HCT116 (cell line): ENCODE results near the gene GSN. TPM values are rescaled to one million over a fixed set of nuclear protein-coding genes. Genes with fewer than 3 reads are reported as not detected.

Experiments used
- ATAC-seq: fragments of 200-7000 bp; cut with Tn5 transposase; 2 replicates; pipeline ENCODE4 v1.9.1; 2020; ENCODE audit warnings: mild to moderate bottlenecking, moderate library complexity
- BruUV-seq: library from RNA; stranded (reverse); fragments of 400-500 nt; replicated peaks from 2 replicates; lab custom pipeline; 2021; lab: Mats Ljungman, UMichigan
- CTCF ChIA-PET: fragments of 300-600 bp; sonication (Branson Sonifier 250); formaldehyde crosslinking; loops from one replicate; lab custom pipeline; 2021; ENCODE audit warnings: antibody characterized with exemption; lab: Charles Lee
- POLR2A ChIA-PET: fragments of 300-600, 350-600 bp; sonication (Branson Sonifier 250); formaldehyde crosslinking; loops from one replicate; lab custom pipeline; 2021; ENCODE audit warnings: antibody characterized with exemption; lab: Charles Lee
- RAD21 ChIA-PET, 2 experiments: fragments of 300-600 bp; sonication (Branson Sonifier 250); formaldehyde crosslinking; loops; one replicate each; lab custom pipeline; 2023; ENCODE audit warnings: low total read pairs in 2 of 2; ENCODE audit not compliant: uncharacterized antibody in 2 of 2, unreplicated experiment in 2 of 2, low non-redundant PET in 1 of 2; lab: Charles Lee
- DNase-seq: peaks from one replicate; pipeline ENCODE4 v3.0.0-alpha.2; 2010; ENCODE audit warnings: low read depth, low spot score
- H2AFZ ChIP-seq: fragments of 200-600 bp; shearing (Covaris generic), sonication (generic); 2 replicates; pipeline ENCODE4 v1.6.1; 2017; ENCODE audit warnings: low read depth, mixed run types, mixed read lengths, antibody characterized with exemption, low read length; ENCODE audit not compliant: poor library complexity, severe bottlenecking
- H3K27ac ChIP-seq: 2 replicates; pipeline ENCODE4 v1.5.1; 2012; ENCODE audit warnings: low read depth, low read length
- H3K27me3 ChIP-seq: fragments of 200-600 bp; sonication (generic); 2 replicates; pipeline ENCODE4 v1.6.1; 2016; ENCODE audit warnings: mixed run types, low read length, mixed read lengths; ENCODE audit not compliant: insufficient read depth
- H3K36me3 ChIP-seq, 2 experiments: fragments of 200-500 bp in 1 of 2; fragments of 200-600 bp in 1 of 2; sonication (Bioruptor generic) in 1 of 2; sonication (generic) in 1 of 2; 2 replicates each; pipeline versions ENCODE4 v1.5.1 to v1.6.1; 2014 to 2016; ENCODE audit warnings: low read length in 2 of 2, inconsistent platforms in 1 of 2, mixed read lengths in 1 of 2, mixed run types in 1 of 2; ENCODE audit not compliant: insufficient read depth in 2 of 2, control insufficient read depth in 1 of 2
- H3K4me1 ChIP-seq, 2 experiments: fragments of 200-600 bp in 1 of 2; sonication (generic) in 1 of 2; 2 replicates each; pipeline versions ENCODE4 v1.5.1 to v1.6.1; 2012 to 2017; ENCODE audit warnings: low read length in 2 of 2, inconsistent platforms in 1 of 2, mild to moderate bottlenecking in 1 of 2, mixed read lengths in 1 of 2, mixed run types in 1 of 2, moderate library complexity in 1 of 2; ENCODE audit not compliant: insufficient read depth in 2 of 2, control insufficient read depth in 1 of 2
- H3K4me2 ChIP-seq: fragments of 200-600 bp; sonication (generic); 2 replicates; pipeline ENCODE4 v1.6.1; 2017; ENCODE audit warnings: mixed run types, low read length, mixed read lengths
- H3K4me3 ChIP-seq, 2 experiments: fragments of 200-600 bp in 1 of 2; sonication (generic) in 1 of 2; replicated peaks in 1 of 2; 2 replicates each; pipeline ENCODE4 v1.5.1; 2011 to 2016; ENCODE audit warnings: low read length in 2 of 2, control low read depth in 1 of 2, low read depth in 1 of 2, mild to moderate bottlenecking in 1 of 2, mixed read lengths in 1 of 2, mixed run types in 1 of 2
- H3K79me2 ChIP-seq: fragments of 200-600 bp; sonication (generic); 2 replicates; pipeline ENCODE4 v1.6.1; 2017; ENCODE audit warnings: mild to moderate bottlenecking, mixed run types, low read length, moderate library complexity, mixed read lengths; ENCODE audit not compliant: insufficient read depth
- H3K9ac ChIP-seq: fragments of 200-600 bp; sonication (generic); 2 replicates; pipeline ENCODE4 v1.6.1; 2016; ENCODE audit warnings: low read length, mixed read lengths
- H3K9me2 ChIP-seq: fragments of 200-600 bp; sonication (generic), shearing (Covaris generic); 2 replicates; pipeline ENCODE4 v1.6.1; 2017; ENCODE audit warnings: mixed run types, mild to moderate bottlenecking, moderate library complexity; ENCODE audit not compliant: insufficient read depth
- H3K9me3 ChIP-seq, 2 experiments: fragments of 200-500 bp in 1 of 2; fragments of 200-600 bp in 1 of 2; sonication (Bioruptor generic) in 1 of 2; sonication (generic) in 1 of 2; 2 replicates each; pipeline ENCODE4 v1.6.1; 2014 to 2017; ENCODE audit warnings: low read length in 2 of 2, mixed read lengths in 2 of 2, inconsistent platforms in 1 of 2, low read depth in 1 of 2, mild to moderate bottlenecking in 1 of 2, mixed run types in 1 of 2, moderate library complexity in 1 of 2; ENCODE audit not compliant: control insufficient read depth in 1 of 2, insufficient read depth in 1 of 2
- H4K20me1 ChIP-seq: fragments of 200-600 bp; sonication (generic), shearing (Covaris generic); 2 replicates; pipeline ENCODE4 v1.6.1; 2017; ENCODE audit warnings: mixed run types, mild to moderate bottlenecking, moderate library complexity; ENCODE audit not compliant: insufficient read depth
- CBX3 ChIP-seq: IDR thresholded peaks from 2 replicates; pipeline ENCODE4 v1.6.1; 2012; ENCODE audit warnings: low read depth
- CEBPB ChIP-seq: IDR thresholded peaks from 2 replicates; pipeline ENCODE4 v1.6.1; 2012; ENCODE audit warnings: low read depth
- EGR1 ChIP-seq: IDR thresholded peaks from 2 replicates; pipeline ENCODE4 v1.6.1; 2012; ENCODE audit warnings: low read depth
- EZH2 ChIP-seq: fragments of 200-600 bp; sonication (generic); IDR thresholded peaks from 2 replicates; pipeline ENCODE4 v1.6.1; 2017; ENCODE audit warnings: antibody characterized with exemption, mixed run types
- POLR2AphosphoS5 ChIP-seq: IDR thresholded peaks from 2 replicates; pipeline ENCODE4 v1.6.1; 2011; ENCODE audit warnings: mild to moderate bottlenecking, low read depth, low read length, moderate library complexity
- SP1 ChIP-seq: IDR thresholded peaks from 2 replicates; pipeline ENCODE4 v1.6.1; 2012; ENCODE audit warnings: low read depth
- YY1 ChIP-seq: IDR thresholded peaks from 2 replicates; pipeline ENCODE4 v1.6.1; 2011; ENCODE audit warnings: low read length, low read depth, moderate library complexity, mild to moderate bottlenecking; ENCODE audit not compliant: insufficient replicate concordance; ENCODE audit errors: extremely low read depth
- intact Hi-C: fragments of 100-400 bp; cut with micrococcal nuclease; formaldehyde crosslinking; loops from 2 replicates; pipeline ENCODE4 v1.10.0; 2022
- total RNA-seq: library from RNA; stranded (reverse); gene quantifications from one replicate; pipeline ENCODE4 v1.2.1, GENCODE V29; 2021; ENCODE audit not compliant: unreplicated experiment
- TF ChIP-seq, protein P1 (sequence below): IDR thresholded peaks from 2 replicates; pipeline ENCODE4 v1.6.1; 2012; ENCODE audit warnings: low read depth

GSN gene
- total RNA-seq, 1 experiment from 2014 or later, result 71.3 TPM

DNA sequence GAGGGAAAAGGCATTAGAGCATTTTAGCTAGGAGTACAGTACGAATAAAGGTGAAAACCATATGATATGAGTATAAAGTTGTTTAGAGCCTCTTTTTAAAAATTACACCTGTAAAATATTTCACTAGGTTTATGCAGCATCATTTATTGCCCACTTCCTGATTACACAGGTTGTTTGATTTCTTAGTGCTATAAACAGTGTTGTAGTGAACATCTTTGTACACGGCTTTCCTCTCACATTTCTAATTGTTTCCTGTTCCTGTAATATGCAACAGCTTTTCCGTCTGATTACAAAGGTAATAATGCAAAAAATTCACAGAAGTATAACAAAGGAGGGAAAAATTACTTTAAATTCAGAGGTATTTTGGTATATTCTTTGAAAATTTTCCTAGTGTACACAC is 89.0 kb downstream of the GSN start (continued):
- TF ChIP-seq, protein P1, sequence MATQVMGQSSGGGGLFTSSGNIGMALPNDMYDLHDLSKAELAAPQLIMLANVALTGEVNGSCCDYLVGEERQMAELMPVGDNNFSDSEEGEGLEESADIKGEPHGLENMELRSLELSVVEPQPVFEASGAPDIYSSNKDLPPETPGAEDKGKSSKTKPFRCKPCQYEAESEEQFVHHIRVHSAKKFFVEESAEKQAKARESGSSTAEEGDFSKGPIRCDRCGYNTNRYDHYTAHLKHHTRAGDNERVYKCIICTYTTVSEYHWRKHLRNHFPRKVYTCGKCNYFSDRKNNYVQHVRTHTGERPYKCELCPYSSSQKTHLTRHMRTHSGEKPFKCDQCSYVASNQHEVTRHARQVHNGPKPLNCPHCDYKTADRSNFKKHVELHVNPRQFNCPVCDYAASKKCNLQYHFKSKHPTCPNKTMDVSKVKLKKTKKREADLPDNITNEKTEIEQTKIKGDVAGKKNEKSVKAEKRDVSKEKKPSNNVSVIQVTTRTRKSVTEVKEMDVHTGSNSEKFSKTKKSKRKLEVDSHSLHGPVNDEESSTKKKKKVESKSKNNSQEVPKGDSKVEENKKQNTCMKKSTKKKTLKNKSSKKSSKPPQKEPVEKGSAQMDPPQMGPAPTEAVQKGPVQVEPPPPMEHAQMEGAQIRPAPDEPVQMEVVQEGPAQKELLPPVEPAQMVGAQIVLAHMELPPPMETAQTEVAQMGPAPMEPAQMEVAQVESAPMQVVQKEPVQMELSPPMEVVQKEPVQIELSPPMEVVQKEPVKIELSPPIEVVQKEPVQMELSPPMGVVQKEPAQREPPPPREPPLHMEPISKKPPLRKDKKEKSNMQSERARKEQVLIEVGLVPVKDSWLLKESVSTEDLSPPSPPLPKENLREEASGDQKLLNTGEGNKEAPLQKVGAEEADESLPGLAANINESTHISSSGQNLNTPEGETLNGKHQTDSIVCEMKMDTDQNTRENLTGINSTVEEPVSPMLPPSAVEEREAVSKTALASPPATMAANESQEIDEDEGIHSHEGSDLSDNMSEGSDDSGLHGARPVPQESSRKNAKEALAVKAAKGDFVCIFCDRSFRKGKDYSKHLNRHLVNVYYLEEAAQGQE, result no peak

DNA sequence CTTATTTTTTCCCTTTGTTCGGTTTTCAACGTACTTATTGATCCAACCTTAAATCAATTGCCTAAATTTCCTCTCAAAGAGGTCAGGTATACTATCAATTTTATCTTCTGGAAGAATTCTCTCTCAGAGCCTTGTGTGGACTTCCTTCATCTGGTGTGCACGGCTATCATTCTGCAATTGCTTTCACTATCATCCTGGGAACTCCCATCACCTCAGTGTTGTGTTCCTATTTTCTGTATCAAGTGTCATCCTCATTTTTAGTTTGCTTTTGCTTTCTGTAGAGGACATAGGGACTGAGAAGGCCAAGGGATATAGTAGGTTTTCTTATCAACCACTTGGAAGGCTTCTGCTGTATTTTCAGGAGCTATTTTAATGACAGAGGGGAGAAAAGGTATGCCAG is 90.8 kb downstream of the GSN start:
- Histone ChIP-seq H3K27me3 (no peaks in the 10 kb centered on the region), H2AFZ (no peak overlapping the region), H3K9ac (no peak overlapping the region), H3K9me3 (no peaks in the 10 kb centered on the region), H3K27ac (no peak overlapping the region), H3K36me3 (no peaks in the 10 kb centered on the region), H3K4me1 (peaks cover 8 to 50% of the 10 kb centered on the region in 2 experiments), H3K4me2 (no peak overlapping the region), H3K79me2 (no peaks in the 10 kb centered on the region), H3K9me2 (no peaks in the 10 kb centered on the region), H4K20me1 (no peaks in the 10 kb centered on the region), H3K4me3 (no peak overlapping the region)
- no TSS peak for BruUV-seq
- ChIA-PET RAD21 (no interaction called here), POLR2A (no interaction called here), CTCF (no interaction called here)
- DNase-seq (no peak), ATAC-seq (no peak)
- no peak for TF ChIP-seq YY1
- TF ChIP-seq SP1, result no peak
- no peak for TF ChIP-seq POLR2AphosphoS5
- no peak for TF ChIP-seq EGR1
- TF ChIP-seq CBX3, result no peak
- no peak for TF ChIP-seq EZH2
- TF ChIP-seq CEBPB, result no peak
- intact Hi-C loops, result no loop called here
